PFSK-1 (cell line): ENCODE measurements around the gene KLF3.

Source experiments
- FOXP2 ChIP-seq: optimal IDR thresholded peaks from 2 replicates; pipeline ENCODE3; 2011; ENCODE audit warnings: borderline replicate concordance, control low read depth, inconsistent platforms; ENCODE audit not compliant: insufficient read depth; ENCODE audit errors: extremely low read length, extremely low read depth
- POLR2AphosphoS5 ChIP-seq: IDR thresholded peaks from 2 replicates; pipeline ENCODE4 v1.6.1; 2012; ENCODE audit warnings: low read depth, mild to moderate bottlenecking, control low read depth, low read length, moderate library complexity
- REST ChIP-seq, 2 experiments: IDR thresholded peaks; 2 replicates each; pipeline versions ENCODE4 v1.6.1 to v1.8.0; 2011 to 2012; ENCODE audit warnings: low read depth in 2 of 2, low read length in 2 of 2, control low read depth in 1 of 2, inconsistent platforms in 1 of 2, mild to moderate bottlenecking in 1 of 2, moderate library complexity in 1 of 2; ENCODE audit not compliant: insufficient read depth in 1 of 2
- SIN3A ChIP-seq: IDR thresholded peaks from 2 replicates; pipeline ENCODE4 v1.6.1; 2012; ENCODE audit warnings: mild to moderate bottlenecking, low read length, moderate library complexity, borderline replicate concordance; ENCODE audit not compliant: insufficient read depth
- TAF1 ChIP-seq: IDR thresholded peaks from 2 replicates; pipeline ENCODE4 v1.6.1; 2012; ENCODE audit warnings: low read length, control low read depth, borderline replicate concordance; ENCODE audit not compliant: insufficient read depth

KLF3 gene

GRCh38 chr4:38620065-38620464 lies 43.9 kb upstream of the KLF3 start:
- TF ChIP-seq FOXP2, result no peak
- no peak for TF ChIP-seq SIN3A
- TF ChIP-seq REST (IDR thresholded peaks at IDR 0.05; ENCODE audit: insufficient read depth in 1 of 2, low read depth in 2 of 2, low read length in 2 of 2), result no peak
- TF ChIP-seq POLR2AphosphoS5, result no peak
- no peak for TF ChIP-seq TAF1

- TF ChIP-seq SIN3A (no peak), REST (IDR thresholded peaks at IDR 0.05; ENCODE audit: insufficient read depth in 1 of 2, low read depth in 2 of 2, low read length in 2 of 2) (no peak), FOXP2 (no peak), TAF1 (no peak), POLR2AphosphoS5 (no peak)
Measured at GRCh38 chr4:38620527-38621027, 43.4 kb upstream of the KLF3 start.

GRCh38 chr4:38621028-38621684 lies 42.8 kb upstream of the KLF3 start:
- no peak for TF ChIP-seq SIN3A
- no peak for TF ChIP-seq TAF1
- TF ChIP-seq POLR2AphosphoS5, result no peak
- TF ChIP-seq REST (IDR thresholded peaks at IDR 0.05; ENCODE audit: insufficient read depth in 1 of 2, low read depth in 2 of 2, low read length in 2 of 2), result no peak
- no peak for TF ChIP-seq FOXP2

GRCh38 chr4:38621831-38622230 lies 42.2 kb upstream of the KLF3 start:
- TF ChIP-seq POLR2AphosphoS5 (no peak), SIN3A (no peak), REST (IDR thresholded peaks at IDR 0.05; ENCODE audit: insufficient read depth in 1 of 2, low read depth in 2 of 2, low read length in 2 of 2) (no peak), FOXP2 (no peak), TAF1 (no peak)
